GM06990 (cell line): ENCODE results near the gene TTC8.

Source experiments
- DNase-seq: peaks from one replicate; pipeline ENCODE4 v3.0.0-alpha.2; 2011; ENCODE audit not compliant: insufficient read length; ENCODE audit errors: extremely low read depth
- H3K27me3 ChIP-seq: replicated peaks from 2 replicates; pipeline ENCODE4 v1.6.0; 2011; ENCODE audit warnings: low read length; ENCODE audit not compliant: control insufficient read depth, insufficient read depth
- H3K36me3 ChIP-seq: 2 replicates; pipeline ENCODE4 v1.5.1; 2011; ENCODE audit warnings: low read length; ENCODE audit not compliant: control insufficient read depth, insufficient read depth
- H3K4me3 ChIP-seq: replicated peaks from 2 replicates; pipeline ENCODE4 v1.5.1; 2011; ENCODE audit warnings: low read depth, mild to moderate bottlenecking, control low read depth, low read length
- CTCF ChIP-seq: IDR thresholded peaks from 2 replicates; pipeline ENCODE4 v1.5.1; 2011; ENCODE audit warnings: low read length, control low read depth, mild to moderate bottlenecking, inconsistent platforms; ENCODE audit not compliant: insufficient read depth, poor library complexity, severe bottlenecking

The TTC8 gene

GRCh38 chr14:88799522-88799921 is 24.9 kb upstream of the TTC8 start:
- Histone ChIP-seq H3K4me3 (no peak overlapping the region), H3K27me3 (no peaks in the 10 kb centered on the region; the same call in none of the 2 replicates), H3K36me3 (no peaks in the 10 kb centered on the region)
- no peak for DNase-seq
- TF ChIP-seq CTCF, result no peak

GRCh38 chr14:88802596-88802995 is 21.9 kb upstream of the TTC8 start:
- no peak for DNase-seq
- no peak overlapping the region for H3K4me3 ChIP-seq
- no peaks in the 10 kb centered on the region for H3K36me3 ChIP-seq
- no peak for TF ChIP-seq CTCF
- H3K27me3 ChIP-seq, result no peaks in the 10 kb centered on the region; the same call in none of the 2 replicates

DNA sequence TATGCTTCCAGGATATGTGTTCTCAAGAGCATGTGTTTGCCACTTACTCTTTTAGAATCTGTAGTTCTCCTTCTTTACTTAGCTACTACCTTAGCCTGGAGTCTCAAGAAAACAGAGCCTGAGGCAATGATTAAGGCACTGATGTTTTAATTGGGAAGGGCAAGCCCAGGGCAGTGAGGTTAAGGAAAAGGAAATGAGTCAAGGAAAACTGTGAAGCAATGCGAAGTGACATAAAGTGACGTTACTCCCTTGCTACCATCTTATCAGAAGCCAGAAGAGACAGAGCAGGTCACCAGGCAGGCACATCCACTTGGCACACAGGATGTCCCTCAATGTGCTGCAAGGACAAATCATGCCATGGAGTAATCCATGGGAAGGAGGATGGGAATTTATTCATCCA is 20.4 kb upstream of the TTC8 start:
- Histone ChIP-seq H3K27me3 (no peaks in the 10 kb centered on the region; the same call in none of the 2 replicates), H3K36me3 (no peaks in the 10 kb centered on the region), H3K4me3 (no peak overlapping the region)
- no peak for TF ChIP-seq CTCF
- no peak for DNase-seq

DNA sequence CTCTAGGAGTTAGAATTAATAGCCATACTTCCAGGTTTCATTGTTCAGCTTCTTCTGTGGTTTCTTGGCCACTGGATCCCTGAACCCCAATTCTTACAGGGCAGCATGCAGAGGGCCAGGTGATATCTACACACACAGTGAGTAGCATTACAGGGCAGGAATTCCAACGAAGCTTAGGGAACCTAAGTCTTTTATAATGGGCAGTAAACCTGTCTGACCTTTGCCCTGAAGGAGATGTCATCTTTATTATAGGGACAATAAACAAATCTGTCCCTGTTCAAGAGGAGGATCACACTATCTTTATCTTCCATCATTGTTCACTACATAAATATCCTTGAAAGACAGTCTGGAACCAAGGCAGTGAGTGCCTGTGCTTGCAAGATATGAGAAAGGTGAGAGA is 20.0 kb upstream of the TTC8 start:
- H3K4me3 ChIP-seq, result no peak overlapping the region

GRCh38 chr14:88808359-88808758 is 16.1 kb upstream of the TTC8 start:
- peaks cover 1% of the 10 kb centered on the region for H3K27me3 ChIP-seq
- DNase-seq, result no peak
- no peak for TF ChIP-seq CTCF
- no peak overlapping the region for H3K4me3 ChIP-seq
- no peaks in the 10 kb centered on the region for H3K36me3 ChIP-seq

More for the DNA sequence above, 20.0 kb upstream of the TTC8 start:
- H3K27me3 ChIP-seq, result no peaks in the 10 kb centered on the region; the same call in none of the 2 replicates
- TF ChIP-seq CTCF, result no peak
- H3K36me3 ChIP-seq, result no peaks in the 10 kb centered on the region
- no peak for DNase-seq

- no peaks in the 10 kb centered on the region for H3K36me3 ChIP-seq
- H3K27me3 ChIP-seq, result no peaks in the 10 kb centered on the region; the same call in 1 of the 2 replicates
- no peak overlapping the region for H3K4me3 ChIP-seq
- TF ChIP-seq CTCF, result no peak
- no peak for DNase-seq
Observed at GRCh38 chr14:88815980-88816379, 8.5 kb upstream of the TTC8 start.
